Measurements from ENCODE around the gene GCNT1.
"Not testable (repeated sequence)": the region's sequence is repeated elsewhere in the genome, so short reads cannot be mapped to it uniquely, and the experiment has no call there.

The GCNT1 gene

DNA sequence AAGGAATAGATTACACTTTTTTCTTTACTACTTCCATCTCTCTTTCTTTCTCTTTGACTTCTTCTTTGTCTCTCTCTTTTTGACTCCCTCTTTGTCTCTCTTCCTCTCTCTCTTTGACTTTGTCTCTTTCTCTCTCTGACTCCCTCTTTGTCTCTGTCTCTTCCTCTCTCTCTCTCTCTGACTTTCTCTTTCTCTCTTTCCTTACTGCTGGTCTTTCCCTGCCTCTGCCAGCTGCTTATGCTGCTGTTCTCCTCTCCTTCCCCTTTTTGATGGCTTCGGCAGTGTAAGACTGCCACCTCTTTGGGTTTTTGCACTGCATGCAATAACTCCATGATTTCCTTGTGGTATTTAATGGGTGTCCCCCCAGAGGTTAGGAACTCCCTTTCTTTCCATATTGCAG is 32.1 kb downstream of the GCNT1 start:
- DNase-seq (ENCODE audit: low spot score): not testable (repeated sequence)

- DNase-seq (ENCODE audit: low spot score): not testable (repeated sequence)
These were observed 34.5 kb downstream of the GCNT1 start for GRCh38 chr9:76493496-76493895.

GRCh38 chr9:76500061-76500460 is 41.1 kb downstream of the GCNT1 start:
- no peak for DNase-seq (ENCODE audit: low spot score)

DNA sequence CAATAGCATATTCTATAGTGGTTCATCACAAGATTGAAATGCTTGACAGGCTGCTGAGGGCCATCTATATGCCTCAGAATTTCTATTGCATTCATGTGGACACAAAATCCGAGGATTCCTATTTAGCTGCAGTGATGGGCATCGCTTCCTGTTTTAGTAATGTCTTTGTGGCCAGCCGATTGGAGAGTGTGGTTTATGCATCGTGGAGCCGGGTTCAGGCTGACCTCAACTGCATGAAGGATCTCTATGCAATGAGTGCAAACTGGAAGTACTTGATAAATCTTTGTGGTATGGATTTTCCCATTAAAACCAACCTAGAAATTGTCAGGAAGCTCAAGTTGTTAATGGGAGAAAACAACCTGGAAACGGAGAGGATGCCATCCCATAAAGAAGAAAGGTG is 43.8 kb downstream of the GCNT1 start:
- no peak for DNase-seq (ENCODE audit: low spot score)

- DNase-seq (ENCODE audit: low spot score): no peak
These were observed 51.1 kb downstream of the GCNT1 start for GRCh38 chr9:76510041-76510440.

DNA sequence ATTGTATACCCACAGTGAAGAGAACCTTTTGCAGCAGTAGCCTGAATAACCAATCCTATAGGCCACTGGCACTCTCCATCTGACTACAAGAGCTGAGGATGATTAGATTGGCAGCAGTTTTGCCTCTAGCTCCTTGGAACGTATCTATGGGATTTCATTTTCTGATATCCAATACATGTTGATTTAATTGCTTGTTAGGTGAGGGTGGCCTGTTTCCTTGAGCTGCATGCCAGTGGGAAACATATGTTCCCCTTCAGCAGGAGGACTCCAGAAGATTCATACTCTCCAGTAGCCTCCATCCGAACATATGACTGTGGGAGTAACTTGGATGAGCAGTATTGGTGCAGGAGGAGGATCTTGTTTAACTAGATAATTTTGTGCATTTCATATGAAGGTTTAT is 51.5 kb downstream of the GCNT1 start:
- DNase-seq (ENCODE audit: low spot score): no peak

DNA sequence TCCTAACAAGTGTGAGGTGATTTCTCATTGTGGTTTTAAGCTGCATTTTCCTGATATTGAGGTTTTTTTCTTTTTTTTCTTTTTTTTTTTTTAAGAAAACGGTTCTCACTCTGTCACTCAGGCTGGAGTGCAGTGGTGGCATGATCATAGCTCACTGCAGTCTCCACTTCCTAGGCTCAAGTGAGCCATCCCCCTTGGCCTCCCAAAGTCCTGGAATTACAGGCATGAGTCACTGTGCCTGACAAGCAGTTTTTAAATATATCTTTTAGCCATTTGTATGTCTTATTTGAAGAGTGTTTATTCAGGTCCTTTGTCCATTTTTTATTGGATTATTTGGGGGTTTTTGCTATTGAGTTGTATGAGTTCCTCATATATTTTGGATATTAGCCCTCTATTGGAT is 53.8 kb downstream of the GCNT1 start:
- no peak for DNase-seq (ENCODE audit: low spot score)

DNA sequence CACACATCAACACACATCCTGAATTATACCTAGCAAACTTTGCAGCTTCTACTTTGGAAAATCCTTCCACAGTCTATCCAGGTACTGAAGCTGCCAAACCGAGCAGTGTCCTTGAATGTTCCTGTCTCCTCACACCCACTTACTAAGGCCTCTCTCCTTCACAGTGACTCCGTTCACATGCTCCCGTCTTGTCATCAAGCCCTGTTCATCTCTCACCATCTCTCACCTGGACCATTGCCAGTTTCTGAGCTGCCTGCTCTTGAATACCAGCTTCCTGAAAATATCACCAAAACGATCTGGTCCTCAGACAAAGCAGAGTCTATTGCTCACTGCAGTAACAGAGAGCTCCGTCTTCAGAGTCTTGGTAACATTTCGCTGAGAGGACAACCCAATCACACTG is 57.4 kb downstream of the GCNT1 start:
- DNase-seq (ENCODE audit: low spot score): no peak

GRCh38 chr9:76516871-76517270 is 57.9 kb downstream of the GCNT1 start:
- no peak for DNase-seq (ENCODE audit: low spot score)

- no peak for DNase-seq (ENCODE audit: low spot score)
These were observed 60.3 kb downstream of the GCNT1 start for GRCh38 chr9:76519075-76519835.

DNA sequence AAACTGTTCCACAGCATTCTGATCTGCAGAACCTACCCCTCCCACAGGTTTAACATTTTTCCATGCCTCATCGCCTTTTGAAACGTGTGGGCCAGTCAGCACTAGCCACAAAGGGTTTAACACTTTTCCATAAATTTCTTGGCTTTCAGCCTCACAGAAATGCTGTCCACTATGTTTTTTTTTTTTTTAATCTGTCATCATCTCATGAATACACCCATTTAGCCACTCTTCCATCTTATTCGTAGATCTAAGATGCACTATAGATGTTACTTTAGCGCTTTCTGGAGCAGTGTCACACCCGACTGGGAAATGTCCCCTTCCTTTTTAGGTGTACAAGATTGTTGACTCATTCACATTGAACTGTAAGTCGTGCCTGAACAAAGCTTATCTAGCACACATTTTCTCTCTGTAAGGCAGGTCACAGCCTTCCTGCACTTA is 62.3 kb downstream of the GCNT1 start:
- DNase-seq (ENCODE audit: low spot score): no peak

- no peak for DNase-seq (ENCODE audit: low spot score)
These were observed 62.9 kb downstream of the GCNT1 start for GRCh38 chr9:76521906-76522305.

DNA sequence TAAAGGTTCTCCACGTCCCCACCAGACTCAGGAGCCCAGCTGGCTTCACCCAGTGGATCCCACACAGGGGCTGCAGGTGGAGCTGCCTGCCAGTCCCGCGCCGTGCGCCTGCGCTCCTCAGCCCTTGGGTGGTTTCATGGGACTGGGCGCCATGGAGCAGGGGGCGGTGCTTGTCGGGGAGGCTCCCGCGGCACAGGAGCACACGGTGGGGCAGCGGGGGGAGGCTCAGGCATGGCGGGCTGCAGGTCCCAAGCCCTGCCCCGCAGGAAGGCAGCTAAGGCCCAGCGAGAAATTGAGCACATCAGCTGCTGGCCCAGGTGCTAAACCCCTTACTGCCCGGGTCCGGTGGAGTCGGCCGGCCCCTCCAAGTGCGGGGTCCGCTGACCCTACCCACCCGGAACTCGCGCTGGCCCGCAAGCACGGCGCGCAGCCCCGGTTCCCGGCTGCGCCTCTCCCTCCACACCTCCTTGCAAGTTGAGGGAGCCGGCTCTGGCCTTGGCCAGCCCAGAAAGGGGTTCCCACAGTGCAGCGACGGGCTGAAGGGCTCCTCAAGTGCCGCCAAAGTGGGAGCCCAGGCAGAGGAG is 64.7 kb downstream of the GCNT1 start:
- DNase-seq (ENCODE audit: low spot score): not testable (repeated sequence)

- no peak for DNase-seq (ENCODE audit: low spot score)
These were observed 66.2 kb downstream of the GCNT1 start for GRCh38 chr9:76525196-76525595.

DNA sequence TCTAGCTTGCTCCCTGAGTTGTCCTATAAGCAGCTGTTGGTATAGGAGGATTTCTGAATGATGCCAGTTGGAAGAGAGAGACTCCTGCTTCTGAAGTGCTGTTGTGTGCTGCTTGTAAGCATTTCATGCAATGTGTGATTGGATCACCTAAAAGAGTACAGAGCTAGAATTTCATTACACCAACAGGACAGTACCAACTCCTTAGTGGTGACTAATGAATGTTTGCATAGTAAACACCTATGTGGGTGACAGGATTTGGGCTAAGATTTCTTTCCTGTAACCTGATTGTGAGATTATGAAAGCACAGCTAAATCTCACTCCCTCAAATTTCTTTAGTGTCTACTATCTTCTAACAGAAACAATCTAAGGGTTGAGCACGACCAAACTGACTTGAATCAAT is 67.0 kb downstream of the GCNT1 start:
- DNase-seq (ENCODE audit: low spot score): no peak

- no peak for DNase-seq (ENCODE audit: low spot score)
These were observed 69.1 kb downstream of the GCNT1 start for GRCh38 chr9:76528056-76528455.

GRCh38 chr9:76528642-76529190 is 69.7 kb downstream of the GCNT1 start:
- DNase-seq (ENCODE audit: low spot score): no peak

DNA sequence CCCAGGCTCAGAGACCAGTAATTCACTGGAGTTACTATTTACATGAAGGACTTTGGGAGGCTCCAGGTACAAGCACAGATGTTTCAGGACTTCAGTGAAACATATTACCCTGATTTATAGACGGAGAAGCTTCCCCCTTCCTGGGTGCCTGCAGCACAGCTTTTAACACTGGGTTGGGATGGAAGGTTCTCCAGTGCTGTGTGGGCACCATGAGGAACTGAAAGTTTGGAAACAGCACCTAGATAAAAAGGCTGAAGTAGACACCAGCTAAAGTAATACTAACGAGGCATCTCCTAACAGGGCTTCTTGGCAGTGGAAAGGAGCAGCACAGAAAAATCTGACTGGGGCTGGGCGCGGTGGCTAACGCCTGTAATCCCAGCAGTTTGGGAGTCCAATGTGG is 70.7 kb downstream of the GCNT1 start:
- no peak for DNase-seq (ENCODE audit: low spot score)

DNA sequence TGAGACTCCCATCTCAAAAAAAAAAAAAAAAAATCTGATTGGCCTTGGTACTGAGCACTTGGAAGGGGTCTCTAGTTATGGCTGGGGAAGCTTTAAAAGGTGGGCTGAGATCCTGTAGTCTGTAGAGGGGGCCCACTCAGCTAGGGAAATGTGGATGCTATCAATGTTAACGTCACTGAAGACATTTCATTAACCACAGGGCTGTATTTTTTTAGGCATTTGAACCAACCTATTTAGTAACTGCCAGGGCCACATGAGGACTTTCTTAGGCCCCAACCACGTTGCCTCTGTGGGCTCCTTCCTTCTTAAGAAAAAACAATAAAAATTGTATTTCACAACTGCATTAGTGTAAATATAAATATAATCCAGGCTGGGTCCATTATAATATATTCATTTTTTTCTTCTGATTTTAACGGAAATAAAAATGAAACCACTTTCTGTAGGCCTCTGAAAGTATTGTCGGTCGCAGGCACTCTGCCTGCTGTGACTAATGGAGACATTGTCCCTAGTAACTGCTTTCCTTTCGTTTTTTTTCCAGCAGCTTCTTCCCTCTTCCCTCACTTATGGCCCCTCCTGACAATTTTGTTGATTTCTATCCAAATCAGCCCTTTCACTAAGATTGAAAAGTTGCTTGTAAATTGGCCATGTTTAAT is 71.6 kb downstream of the GCNT1 start:
- DNase-seq (ENCODE audit: low spot score): no peak

GRCh38 chr9:76531231-76531780 is 72.3 kb downstream of the GCNT1 start:
- no peak for DNase-seq (ENCODE audit: low spot score)

DNA sequence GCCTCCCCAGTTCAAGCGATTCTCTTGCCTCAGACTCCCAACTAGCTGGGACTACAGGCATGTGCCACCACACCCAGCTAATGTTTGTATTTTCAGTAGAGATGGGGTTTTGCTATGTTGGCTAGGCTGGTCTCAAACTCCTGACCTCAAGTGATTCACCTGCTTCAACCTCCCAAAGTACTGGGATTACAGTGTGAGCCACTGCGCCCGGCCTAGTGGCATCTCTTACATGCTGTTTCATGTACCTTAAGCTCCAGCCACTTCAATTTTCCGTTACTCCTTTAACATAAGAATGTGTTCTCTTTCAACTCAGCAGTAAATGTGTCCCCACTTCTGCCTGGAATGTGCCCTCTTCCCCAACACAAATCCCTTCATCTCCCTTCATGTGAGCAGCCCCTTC is 73.9 kb downstream of the GCNT1 start:
- DNase-seq (ENCODE audit: low spot score): not testable (repeated sequence)

GRCh38 chr9:76534026-76534425 is 75.0 kb downstream of the GCNT1 start:
- DNase-seq (ENCODE audit: low spot score): no peak

DNA sequence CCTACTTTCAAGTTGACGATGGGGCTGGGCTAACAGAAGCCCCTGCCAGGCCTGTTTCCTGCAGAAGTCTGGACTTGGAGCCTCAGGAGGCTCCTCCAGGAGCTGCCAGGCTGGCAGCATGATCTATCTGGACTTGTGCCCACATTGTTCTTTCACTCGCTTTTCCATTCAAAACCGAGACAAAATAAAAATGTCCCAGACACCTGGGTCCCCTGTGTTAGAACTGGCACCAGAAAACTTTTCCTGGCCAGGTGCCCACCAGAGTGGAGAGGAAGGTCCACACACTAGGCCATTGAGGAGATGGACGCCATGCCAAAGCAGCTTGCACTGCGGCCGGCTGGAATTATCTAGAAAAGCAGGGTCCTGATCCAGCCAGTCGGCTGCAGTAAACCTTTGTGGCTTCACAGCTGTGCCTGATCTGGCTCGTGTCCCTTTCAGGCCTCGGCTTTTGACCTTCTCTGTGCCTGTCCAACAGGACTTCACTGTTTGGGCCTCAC is 78.2 kb downstream of the GCNT1 start:
- no peak for DNase-seq (ENCODE audit: low spot score)

Data from kidney capillary endothelial cell (primary cell).